NCI-H2196 (cell line): ENCODE results near the gene CGB1.
A peak's percentile ranks its signal among the peaks of the same experiment; 100 is the strongest.

ENCODE experiments used
- DNase-seq: peaks from one replicate; lab custom pipeline; 2025; ENCODE audit not compliant: unreplicated experiment; lab: John Stamatoyannopoulos, UW

CGB1 gene

GRCh38 chr19:49036815-49037214 lies at the start of gene CGB1:
CGB1 (minus strand) TSS chr19:49036895; CDS start chr19:49036711, 184 bp downstream.
- peak; percentile 18 for DNase-seq

- no peak for DNase-seq
Measured at GRCh38 chr19:49086296-49086695, 49.6 kb upstream of the CGB1 start.

GRCh38 chr19:49085868-49086232 lies 49.2 kb upstream of the CGB1 start:
- DNase-seq, result no peak

- peak; percentile 100 for DNase-seq
Measured at GRCh38 chr19:49085020-49085867, 48.5 kb upstream of the CGB1 start, which contains the start of gene SNRNP70. SNRNP70 (plus strand) TSS chr19:49085451; CDS start chr19:49086415, 964 bp downstream.

GRCh38 chr19:49084206-49085019 lies 47.7 kb upstream of the CGB1 start:
- no peak for DNase-seq

- no peak for DNase-seq
Measured at GRCh38 chr19:49081273-49081672, 44.6 kb upstream of the CGB1 start.

GRCh38 chr19:49080392-49080791 lies 43.7 kb upstream of the CGB1 start:
- DNase-seq, result no peak

- peak; percentile 71 for DNase-seq
Measured at GRCh38 chr19:49074869-49075268, 38.2 kb upstream of the CGB1 start.

GRCh38 chr19:49073514-49074378 lies 37.1 kb upstream of the CGB1 start:
- peak; percentile 42 for DNase-seq

GRCh38 chr19:49071860-49072547 lies 35.3 kb upstream of the CGB1 start:
- peak; percentile 41 for DNase-seq

GRCh38 chr19:49070416-49070815 lies 33.7 kb upstream of the CGB1 start:
- no peak for DNase-seq

GRCh38 chr19:49069026-49069425 lies 32.3 kb upstream of the CGB1 start:
- no peak for DNase-seq

GRCh38 chr19:49067554-49067953 lies 30.9 kb upstream of the CGB1 start:
- DNase-seq, result no peak

GRCh38 chr19:49065905-49066512 lies 29.3 kb upstream of the CGB1 start:
- DNase-seq, result no peak

- DNase-seq, result peak; percentile 22
Measured at GRCh38 chr19:49064768-49065611, 28.3 kb upstream of the CGB1 start, which contains the start of gene NTF4. NTF4 (minus strand) TSS chr19:49064818; CDS start chr19:49061997, 2,821 bp downstream.

GRCh38 chr19:49064029-49064629 lies 27.4 kb upstream of the CGB1 start:
- no peak for DNase-seq

GRCh38 chr19:49061445-49061844 lies 24.8 kb upstream of the CGB1 start:
- DNase-seq, result no peak

GRCh38 chr19:49061000-49061399 lies 24.3 kb upstream of the CGB1 start:
- DNase-seq, result no peak

- DNase-seq, result no peak
Measured at GRCh38 chr19:49059053-49059452, 22.4 kb upstream of the CGB1 start.
